Kidney epithelial cell (primary cell): ENCODE measurements around the gene IL17D. TPM values are rescaled to one million over a fixed set of nuclear protein-coding genes. Genes with fewer than 3 reads are reported as not detected.

ENCODE experiments used
- DNase-seq: peaks from one replicate; pipeline ENCODE4 v3.0.0-alpha.2; 2010; ENCODE audit warnings: low read depth
- H3K27me3 ChIP-seq: 2 replicates; pipeline ENCODE4 v1.6.0; 2011; ENCODE audit warnings: low read length; ENCODE audit not compliant: control insufficient read depth, insufficient read depth
- H3K36me3 ChIP-seq: 2 replicates; pipeline ENCODE4 v1.5.1; 2011; ENCODE audit warnings: low read length; ENCODE audit not compliant: control insufficient read depth, insufficient read depth
- H3K4me3 ChIP-seq: 2 replicates; pipeline ENCODE4 v1.5.1; 2011; ENCODE audit warnings: low read depth, mild to moderate bottlenecking, control low read depth, low read length
- CTCF ChIP-seq: IDR thresholded peaks from 2 replicates; pipeline ENCODE4 v1.5.1; 2011; ENCODE audit warnings: mild to moderate bottlenecking, moderate library complexity, low read length, control low read depth, inconsistent platforms; ENCODE audit not compliant: insufficient read depth, poor library complexity, severe bottlenecking
- total RNA-seq: library from RNA; depleted of rRNA; stranded (reverse); fragments of >200 nt; gene quantifications from 2 replicates; pipeline ENCODE4 v1.2.3, GENCODE V29; 2015

The IL17D gene
- total RNA-seq, 1 donor from 2014 or later, result 0.46 TPM

- Histone ChIP-seq H3K27me3 (no peaks in the 10 kb centered on the region), H3K36me3 (no peaks in the 10 kb centered on the region), H3K4me3 (no peak overlapping the region)
- no peak for TF ChIP-seq CTCF
- DNase-seq, result no peak
Observed at GRCh38 chr13:20713751-20714150, 10.3 kb downstream of the IL17D start.

GRCh38 chr13:20714161-20714560 is 10.7 kb downstream of the IL17D start:
- no peaks in the 10 kb centered on the region for H3K36me3 ChIP-seq
- TF ChIP-seq CTCF, result no peak
- no peak for DNase-seq
- no peaks in the 10 kb centered on the region for H3K27me3 ChIP-seq
- no peak overlapping the region for H3K4me3 ChIP-seq

DNA sequence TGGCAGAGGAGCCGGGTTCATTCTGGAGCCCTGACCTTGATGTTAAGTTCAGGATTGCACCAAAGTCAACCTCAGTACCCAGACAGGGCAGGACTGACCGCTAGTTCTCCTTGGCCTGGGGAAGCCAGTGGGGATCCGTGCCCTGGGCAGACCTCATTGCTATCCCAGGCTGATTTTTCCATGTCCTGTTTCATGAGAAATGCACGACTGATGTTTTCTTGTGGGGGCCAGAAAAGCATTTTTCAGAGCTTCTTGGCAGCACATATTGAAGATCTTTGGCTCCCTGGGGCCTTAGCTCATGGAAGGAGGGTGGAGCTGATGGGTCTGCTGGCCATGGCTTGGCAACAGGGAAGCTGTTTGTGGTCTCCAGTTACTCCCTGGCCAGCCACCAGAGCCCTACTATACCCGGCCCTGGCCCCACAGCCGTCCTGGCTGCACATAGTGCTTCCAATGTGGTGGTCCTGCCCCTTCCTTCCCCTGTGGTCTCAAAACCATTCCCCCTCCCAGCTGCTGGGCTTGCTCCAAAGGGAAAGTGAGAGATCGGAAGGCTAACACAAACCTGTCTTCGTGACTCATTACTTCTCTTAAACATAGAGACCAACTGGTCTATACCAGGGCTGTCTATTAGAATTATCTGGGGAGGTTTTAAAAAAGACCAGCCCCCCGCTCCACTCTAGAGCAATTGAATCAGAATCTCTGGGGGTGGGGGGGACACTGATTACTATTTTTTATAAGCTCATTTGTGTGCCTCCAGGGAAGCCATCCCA is 11.2 kb downstream of the IL17D start:
- no peak for DNase-seq
- Histone ChIP-seq H3K4me3 (no peak overlapping the region), H3K36me3 (no peaks in the 10 kb centered on the region), H3K27me3 (peaks cover 2% of the 10 kb centered on the region)
- TF ChIP-seq CTCF, result no peak

DNA sequence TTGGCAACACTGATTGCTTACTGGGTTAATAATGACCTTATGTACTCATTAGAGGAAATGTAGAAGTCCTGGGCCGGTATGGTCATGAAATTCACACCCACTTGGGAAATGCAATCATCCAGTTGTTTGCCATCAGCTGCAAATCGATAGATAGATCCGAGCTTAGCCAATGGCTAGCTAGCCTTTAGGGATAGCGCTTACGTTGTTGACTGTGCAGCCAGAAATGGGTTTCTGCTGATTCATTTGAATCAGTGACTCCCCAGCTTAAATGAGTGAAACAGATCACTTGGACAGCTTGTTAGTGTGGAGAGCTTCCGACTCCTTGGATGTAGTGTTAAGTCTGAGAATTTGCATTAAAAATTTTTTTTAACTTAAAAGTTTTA is 11.8 kb downstream of the IL17D start:
- no peak for TF ChIP-seq CTCF
- Histone ChIP-seq H3K27me3 (peaks cover 6% of the 10 kb centered on the region), H3K36me3 (no peaks in the 10 kb centered on the region), H3K4me3 (no peak overlapping the region)
- no peak for DNase-seq

DNA sequence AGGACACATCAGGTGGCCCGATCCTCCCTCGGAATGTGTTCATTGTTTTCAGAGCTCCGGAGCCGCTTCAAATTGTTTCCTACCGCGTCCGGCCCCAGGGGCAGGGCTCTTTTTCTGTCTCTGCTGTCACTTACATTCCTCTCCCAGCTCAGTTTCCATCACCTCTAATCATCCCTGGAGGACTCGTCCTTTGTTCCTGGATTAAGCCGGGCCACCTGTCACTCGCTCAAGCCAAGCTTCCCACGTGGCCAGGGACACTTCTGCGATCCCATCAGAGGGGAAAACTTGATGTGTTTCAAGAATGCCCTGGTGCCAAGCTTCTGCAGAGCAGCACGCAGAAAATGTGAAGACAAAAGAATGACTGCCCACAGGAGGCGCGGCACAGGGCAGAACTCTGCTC is 13.5 kb downstream of the IL17D start:
- no peak overlapping the region for H3K4me3 ChIP-seq
- DNase-seq, result no peak
- no peak for TF ChIP-seq CTCF
- H3K27me3 ChIP-seq, result peaks cover 19% of the 10 kb centered on the region
- no peaks in the 10 kb centered on the region for H3K36me3 ChIP-seq
